Measurements from ENCODE around the gene CTNNA1. TPM values are rescaled to one million over a fixed set of nuclear protein-coding genes. Genes with fewer than 3 reads are reported as not detected.

CTNNA1 gene
- total RNA-seq, 1 experiment from 2014 or later, result 268 TPM

GRCh38 chr5:138962614-138963370 lies 209.6 kb downstream of the CTNNA1 start:
- no peak for DNase-seq (ENCODE audit: low read depth)
- in situ Hi-C loops (cut with HindIII; ENCODE audit: low pct_unique_long_range_greater_than_20kb, low sequenced_read_pairs), result no loop called here

DNA sequence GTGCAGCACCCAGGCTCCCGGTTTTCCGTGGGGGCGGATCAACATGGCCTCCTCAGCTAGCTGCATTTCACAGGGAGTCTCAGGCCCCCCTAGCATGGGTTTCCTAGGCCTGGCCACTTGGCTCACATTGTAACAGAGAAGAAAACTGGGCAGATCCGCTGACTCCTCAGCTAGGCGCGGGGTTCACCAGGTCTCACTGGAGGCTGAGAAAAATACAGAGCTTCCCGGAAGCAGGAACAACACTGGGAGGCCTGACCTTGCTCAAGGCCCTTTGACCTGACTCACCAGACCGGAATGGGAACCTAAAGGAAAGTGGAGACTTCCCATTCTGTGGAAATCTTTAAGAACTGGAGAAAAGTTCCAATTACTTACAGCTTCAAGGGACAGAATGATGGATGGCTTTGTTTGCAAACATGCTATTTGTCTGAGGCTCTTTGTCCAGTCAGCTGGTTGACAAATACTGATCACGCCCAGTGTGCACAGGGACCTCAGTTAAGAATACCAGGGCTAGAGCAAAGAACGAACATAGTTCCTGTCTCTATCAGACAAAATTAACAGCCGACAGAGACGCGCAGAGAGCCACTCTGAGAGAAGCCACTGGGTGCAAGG lies 210.6 kb downstream of the CTNNA1 start:
- no peak for DNase-seq (ENCODE audit: low read depth)
- in situ Hi-C loops (cut with HindIII; ENCODE audit: low pct_unique_long_range_greater_than_20kb, low sequenced_read_pairs), result no loop called here

GRCh38 chr5:138964647-138965201 lies 211.5 kb downstream of the CTNNA1 start:
- in situ Hi-C loops (cut with HindIII; ENCODE audit: low pct_unique_long_range_greater_than_20kb, low sequenced_read_pairs), result no loop called here
- no peak for DNase-seq (ENCODE audit: low read depth)

- no peak for DNase-seq (ENCODE audit: low read depth)
- in situ Hi-C loops (cut with HindIII; ENCODE audit: low pct_unique_long_range_greater_than_20kb, low sequenced_read_pairs), result no loop called here
Observed at GRCh38 chr5:138965626-138966025, 212.4 kb downstream of the CTNNA1 start.

DNA sequence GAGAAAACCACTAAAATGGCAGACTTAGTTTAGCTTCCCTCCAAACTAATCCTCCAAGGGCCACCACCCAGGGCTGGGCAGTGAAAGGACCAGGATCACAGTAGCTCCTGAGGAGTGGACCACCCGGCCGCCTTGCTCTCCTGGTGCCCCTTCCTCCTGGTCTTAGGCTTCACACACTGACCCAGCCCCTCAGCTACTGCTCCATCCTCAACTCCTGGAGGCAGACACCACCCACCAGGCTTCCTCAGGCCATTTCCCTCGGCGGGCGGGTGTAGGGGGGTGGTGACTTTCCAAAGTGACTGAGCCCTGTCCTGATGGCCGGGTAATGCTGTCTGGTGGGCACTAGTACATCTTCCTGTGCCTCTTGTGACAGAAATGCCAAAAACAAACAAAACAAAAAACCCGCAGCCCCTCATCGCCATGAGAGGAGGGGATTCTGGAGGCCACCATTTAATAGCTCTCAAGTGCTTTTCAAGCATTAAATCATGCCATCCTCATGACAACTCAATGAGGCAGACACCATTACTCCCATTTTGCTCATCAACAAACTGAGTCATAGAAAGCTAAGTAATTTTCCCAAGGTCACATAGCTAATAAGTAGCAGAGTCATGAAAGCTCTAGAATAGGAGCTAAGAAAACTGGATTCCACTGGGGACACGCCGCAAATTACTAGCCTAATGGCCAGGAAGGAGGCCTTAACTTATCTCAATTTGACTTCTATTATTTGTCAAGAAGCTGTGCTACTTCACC lies 213.2 kb downstream of the CTNNA1 start:
- in situ Hi-C loops (cut with HindIII; ENCODE audit: low pct_unique_long_range_greater_than_20kb, low sequenced_read_pairs), result no loop called here
- DNase-seq (ENCODE audit: low read depth), result no peak

- peak; percentile 25 for DNase-seq (ENCODE audit: low read depth)
- in situ Hi-C loops (cut with HindIII; ENCODE audit: low pct_unique_long_range_greater_than_20kb, low sequenced_read_pairs), result no loop called here
Observed at GRCh38 chr5:138967791-138968448, 214.7 kb downstream of the CTNNA1 start.

DNA sequence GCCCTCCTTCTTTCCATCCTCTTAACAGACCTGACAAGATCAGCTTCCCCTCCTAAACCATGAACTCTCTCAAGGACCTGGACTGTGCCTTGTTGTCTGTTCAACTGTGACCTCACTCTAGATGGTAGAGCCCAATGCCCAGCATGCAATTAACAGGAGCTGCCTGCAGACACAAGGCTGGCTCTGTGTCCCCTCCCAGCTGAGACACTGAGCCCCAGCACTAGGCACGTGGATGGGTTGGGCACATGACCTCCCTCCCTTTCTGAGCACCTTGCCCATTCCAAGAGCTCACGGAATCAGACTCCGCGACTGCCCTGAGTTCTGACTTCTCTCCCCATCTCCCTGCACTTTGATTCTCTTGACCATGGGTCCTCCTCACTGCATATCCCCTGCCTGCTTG lies 215.4 kb downstream of the CTNNA1 start:
- DNase-seq (ENCODE audit: low read depth), result no peak
- in situ Hi-C loops (cut with HindIII; ENCODE audit: low pct_unique_long_range_greater_than_20kb, low sequenced_read_pairs), result no loop called here

- DNase-seq (ENCODE audit: low read depth), result no peak
- in situ Hi-C loops (cut with HindIII; ENCODE audit: low pct_unique_long_range_greater_than_20kb, low sequenced_read_pairs), result no loop called here
Observed at GRCh38 chr5:138969323-138970002, 216.2 kb downstream of the CTNNA1 start.

- no peak for DNase-seq (ENCODE audit: low read depth)
- in situ Hi-C loops (cut with HindIII; ENCODE audit: low pct_unique_long_range_greater_than_20kb, low sequenced_read_pairs), result no loop called here
Observed at GRCh38 chr5:138972230-138972629, 219.0 kb downstream of the CTNNA1 start.

- in situ Hi-C loops (cut with HindIII; ENCODE audit: low pct_unique_long_range_greater_than_20kb, low sequenced_read_pairs), result no loop called here
Observed at GRCh38 chr5:138972836-138973235, 219.6 kb downstream of the CTNNA1 start.

GRCh38 chr5:138974227-138975063 lies 221.2 kb downstream of the CTNNA1 start:
- in situ Hi-C loops (cut with HindIII; ENCODE audit: low pct_unique_long_range_greater_than_20kb, low sequenced_read_pairs), result no loop called here
- no peak for DNase-seq (ENCODE audit: low read depth)

More at GRCh38 chr5:138972836-138973235, 219.6 kb downstream of the CTNNA1 start:
- DNase-seq (ENCODE audit: low read depth), result no peak

GRCh38 chr5:138975098-138975847 lies 222.0 kb downstream of the CTNNA1 start:
- in situ Hi-C loops (cut with HindIII; ENCODE audit: low pct_unique_long_range_greater_than_20kb, low sequenced_read_pairs), result no loop called here
- DNase-seq (ENCODE audit: low read depth), result no peak

- in situ Hi-C loops (cut with HindIII; ENCODE audit: low pct_unique_long_range_greater_than_20kb, low sequenced_read_pairs), result no loop called here
Observed at GRCh38 chr5:138978080-138978479, 224.9 kb downstream of the CTNNA1 start.

GRCh38 chr5:138978581-138978980 lies 225.4 kb downstream of the CTNNA1 start:
- DNase-seq (ENCODE audit: low read depth), result no peak
- in situ Hi-C loops (cut with HindIII; ENCODE audit: low pct_unique_long_range_greater_than_20kb, low sequenced_read_pairs), result no loop called here

More at GRCh38 chr5:138978080-138978479, 224.9 kb downstream of the CTNNA1 start:
- no peak for DNase-seq (ENCODE audit: low read depth)

GRCh38 chr5:138979684-138980280 lies 226.6 kb downstream of the CTNNA1 start:
- no peak for DNase-seq (ENCODE audit: low read depth)
- in situ Hi-C loops (cut with HindIII; ENCODE audit: low pct_unique_long_range_greater_than_20kb, low sequenced_read_pairs), result no loop called here

DNA sequence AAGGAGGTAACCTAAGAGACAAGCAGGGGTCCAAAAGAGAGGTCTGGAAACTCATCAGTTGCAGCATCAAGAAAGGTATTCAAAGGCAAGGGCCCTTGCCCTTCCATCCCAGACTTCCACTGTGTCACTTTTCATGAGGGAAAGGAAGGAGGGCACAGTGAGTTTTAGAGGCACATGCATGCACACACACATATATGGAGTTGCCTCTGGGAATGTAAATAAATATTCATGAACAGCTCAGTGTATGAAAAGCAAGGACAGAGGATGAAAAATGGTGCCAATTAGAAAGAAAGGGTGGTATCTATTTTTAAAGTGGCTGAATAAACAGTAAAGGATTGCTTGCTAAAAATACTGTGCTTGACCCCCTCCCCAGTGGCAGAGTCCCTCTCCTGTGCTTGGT lies 227.2 kb downstream of the CTNNA1 start:
- DNase-seq (ENCODE audit: low read depth), result no peak
- in situ Hi-C loops (cut with HindIII; ENCODE audit: low pct_unique_long_range_greater_than_20kb, low sequenced_read_pairs), result no loop called here

Measured in Caki2 (cell line).